ENCODE data around the gene SMIM17.
"Not testable (repeated sequence)": the region's sequence is repeated elsewhere in the genome, so short reads cannot be mapped to it uniquely, and the experiment has no call there.

Gene SMIM17

GRCh38 chr19:56661248-56661647 is 18.3 kb downstream of the SMIM17 start:
- peaks cover 61% of the 10 kb centered on the region for H3K9me3 ChIP-seq (ENCODE audit: control insufficient read depth, low read depth, low read length)
- no peak overlapping the region for H3K9ac ChIP-seq (ENCODE audit: low read length)
- no peaks in the 10 kb centered on the region for H3K27me3 ChIP-seq (ENCODE audit: control insufficient read depth, insufficient read depth, low read length)
- H3K27ac ChIP-seq (ENCODE audit: low read length), result no peak overlapping the region
- no peaks in the 10 kb centered on the region for H3K36me3 ChIP-seq (ENCODE audit: control insufficient read depth, low read depth, low read length)
- H3K4me3 ChIP-seq (ENCODE audit: low read length), result no peak overlapping the region
- H3K4me1 ChIP-seq (ENCODE audit: control insufficient read depth, low read depth, low read length), result no peaks in the 10 kb centered on the region

- Histone ChIP-seq H3K9ac (ENCODE audit: low read length) (no peak overlapping the region), H3K36me3 (ENCODE audit: control insufficient read depth, low read depth, low read length) (no peaks in the 10 kb centered on the region), H3K27ac (ENCODE audit: low read length) (no peak overlapping the region), H3K27me3 (ENCODE audit: control insufficient read depth, insufficient read depth, low read length) (no peaks in the 10 kb centered on the region), H3K4me1 (ENCODE audit: control insufficient read depth, low read depth, low read length) (no peaks in the 10 kb centered on the region), H3K9me3 (ENCODE audit: control insufficient read depth, low read depth, low read length) (peaks cover 64% of the 10 kb centered on the region), H3K4me3 (ENCODE audit: low read length) (no peak overlapping the region)
Measured at GRCh38 chr19:56663931-56664500, 21.1 kb downstream of the SMIM17 start.

GRCh38 chr19:56664511-56664910 is 21.6 kb downstream of the SMIM17 start:
- no peaks in the 10 kb centered on the region for H3K36me3 ChIP-seq (ENCODE audit: control insufficient read depth, low read depth, low read length)
- no peak overlapping the region for H3K27ac ChIP-seq (ENCODE audit: low read length)
- no peaks in the 10 kb centered on the region for H3K4me1 ChIP-seq (ENCODE audit: control insufficient read depth, low read depth, low read length)
- H3K9ac ChIP-seq (ENCODE audit: low read length), result no peak overlapping the region
- H3K9me3 ChIP-seq (ENCODE audit: control insufficient read depth, low read depth, low read length), result peaks cover 59% of the 10 kb centered on the region
- H3K27me3 ChIP-seq (ENCODE audit: control insufficient read depth, insufficient read depth, low read length), result no peaks in the 10 kb centered on the region
- no peak overlapping the region for H3K4me3 ChIP-seq (ENCODE audit: low read length)

- no peaks in the 10 kb centered on the region for H3K27me3 ChIP-seq (ENCODE audit: control insufficient read depth, insufficient read depth, low read length)
- H3K36me3 ChIP-seq (ENCODE audit: control insufficient read depth, low read depth, low read length), result no peaks in the 10 kb centered on the region
- H3K9ac ChIP-seq (ENCODE audit: low read length), result no peak overlapping the region
- peaks cover 51% of the 10 kb centered on the region for H3K9me3 ChIP-seq (ENCODE audit: control insufficient read depth, low read depth, low read length)
- H3K4me1 ChIP-seq (ENCODE audit: control insufficient read depth, low read depth, low read length), result no peaks in the 10 kb centered on the region
- no peak overlapping the region for H3K27ac ChIP-seq (ENCODE audit: low read length)
- H3K4me3 ChIP-seq (ENCODE audit: low read length), result no peak overlapping the region
Measured at GRCh38 chr19:56667311-56667870, 24.4 kb downstream of the SMIM17 start.

GRCh38 chr19:56668676-56669075 is 25.7 kb downstream of the SMIM17 start:
- H3K4me1 ChIP-seq (ENCODE audit: control insufficient read depth, low read depth, low read length), result no peaks in the 10 kb centered on the region
- H3K27me3 ChIP-seq (ENCODE audit: control insufficient read depth, insufficient read depth, low read length), result no peaks in the 10 kb centered on the region
- H3K4me3 ChIP-seq (ENCODE audit: low read length), result no peak overlapping the region
- H3K27ac ChIP-seq (ENCODE audit: low read length), result no peak overlapping the region
- H3K36me3 ChIP-seq (ENCODE audit: control insufficient read depth, low read depth, low read length), result no peaks in the 10 kb centered on the region
- peaks cover 43% of the 10 kb centered on the region for H3K9me3 ChIP-seq (ENCODE audit: control insufficient read depth, low read depth, low read length)
- no peak overlapping the region for H3K9ac ChIP-seq (ENCODE audit: low read length)

- Histone ChIP-seq H3K4me1 (ENCODE audit: control insufficient read depth, low read depth, low read length) (no peaks in the 10 kb centered on the region), H3K9me3 (ENCODE audit: control insufficient read depth, low read depth, low read length) (peaks cover 39% of the 10 kb centered on the region), H3K27ac (ENCODE audit: low read length) (no peak overlapping the region), H3K4me3 (ENCODE audit: low read length) (no peak overlapping the region), H3K36me3 (ENCODE audit: control insufficient read depth, low read depth, low read length) (no peaks in the 10 kb centered on the region), H3K27me3 (ENCODE audit: control insufficient read depth, insufficient read depth, low read length) (no peaks in the 10 kb centered on the region), H3K9ac (ENCODE audit: low read length) (no peak overlapping the region)
Measured at GRCh38 chr19:56670401-56670960, 27.5 kb downstream of the SMIM17 start.

- Histone ChIP-seq H3K9me3 (ENCODE audit: control insufficient read depth, low read depth, low read length) (peaks cover 40% of the 10 kb centered on the region), H3K9ac (ENCODE audit: low read length) (no peak overlapping the region), H3K36me3 (ENCODE audit: control insufficient read depth, low read depth, low read length) (no peaks in the 10 kb centered on the region), H3K27me3 (ENCODE audit: control insufficient read depth, insufficient read depth, low read length) (no peaks in the 10 kb centered on the region), H3K27ac (ENCODE audit: low read length) (no peak overlapping the region), H3K4me1 (ENCODE audit: control insufficient read depth, low read depth, low read length) (no peaks in the 10 kb centered on the region), H3K4me3 (ENCODE audit: low read length) (no peak overlapping the region)
Measured at GRCh38 chr19:56670961-56671612, 28.1 kb downstream of the SMIM17 start.

GRCh38 chr19:56671613-56671994 is 28.6 kb downstream of the SMIM17 start, which contains the start of gene ZNF835:
ZNF835 (minus strand) TSS chr19:56671757; CDS start chr19:56665198, 6,559 bp downstream.
- H3K9me3 ChIP-seq (ENCODE audit: control insufficient read depth, low read depth, low read length), result peaks cover 41% of the 10 kb centered on the region
- no peak within 1 kb of the TSS for H3K9ac ChIP-seq (ENCODE audit: low read length)
- no peaks in the 10 kb centered on the region for H3K27me3 ChIP-seq (ENCODE audit: control insufficient read depth, insufficient read depth, low read length)
- H3K4me3 ChIP-seq (ENCODE audit: low read length), result no peak within 1 kb of the TSS
- H3K27ac ChIP-seq (ENCODE audit: low read length), result no peak within 1 kb of the TSS
- no peaks in the 10 kb centered on the region for H3K4me1 ChIP-seq (ENCODE audit: control insufficient read depth, low read depth, low read length)
- H3K36me3 ChIP-seq (ENCODE audit: control insufficient read depth, low read depth, low read length), result no peaks in the 10 kb centered on the region

GRCh38 chr19:56672610-56673009 is 29.7 kb downstream of the SMIM17 start:
- not testable (repeated sequence) for H3K36me3 ChIP-seq (ENCODE audit: control insufficient read depth, low read depth, low read length); H3K9ac ChIP-seq (ENCODE audit: low read length); H3K4me3 ChIP-seq (ENCODE audit: low read length); H3K27me3 ChIP-seq (ENCODE audit: control insufficient read depth, insufficient read depth, low read length); H3K4me1 ChIP-seq (ENCODE audit: control insufficient read depth, low read depth, low read length); H3K27ac ChIP-seq (ENCODE audit: low read length)
- H3K9me3 ChIP-seq (ENCODE audit: control insufficient read depth, low read depth, low read length), result peaks cover 42% of the 10 kb centered on the region

- no peak overlapping the region for H3K27ac ChIP-seq (ENCODE audit: low read length)
- H3K9ac ChIP-seq (ENCODE audit: low read length), result no peak overlapping the region
- H3K36me3 ChIP-seq (ENCODE audit: control insufficient read depth, low read depth, low read length), result no peaks in the 10 kb centered on the region
- no peaks in the 10 kb centered on the region for H3K4me1 ChIP-seq (ENCODE audit: control insufficient read depth, low read depth, low read length)
- no peaks in the 10 kb centered on the region for H3K27me3 ChIP-seq (ENCODE audit: control insufficient read depth, insufficient read depth, low read length)
- H3K9me3 ChIP-seq (ENCODE audit: control insufficient read depth, low read depth, low read length), result peaks cover 47% of the 10 kb centered on the region
- H3K4me3 ChIP-seq (ENCODE audit: low read length), result no peak overlapping the region
Measured at GRCh38 chr19:56678205-56678604, 35.2 kb downstream of the SMIM17 start.

- Histone ChIP-seq H3K9me3 (ENCODE audit: control insufficient read depth, low read depth, low read length) (peaks cover 44% of the 10 kb centered on the region), H3K9ac (ENCODE audit: low read length) (no peak overlapping the region), H3K36me3 (ENCODE audit: control insufficient read depth, low read depth, low read length) (no peaks in the 10 kb centered on the region), H3K4me1 (ENCODE audit: control insufficient read depth, low read depth, low read length) (no peaks in the 10 kb centered on the region), H3K27me3 (ENCODE audit: control insufficient read depth, insufficient read depth, low read length) (no peaks in the 10 kb centered on the region), H3K27ac (ENCODE audit: low read length) (no peak overlapping the region), H3K4me3 (ENCODE audit: low read length) (no peak overlapping the region)
Measured at GRCh38 chr19:56681702-56682101, 38.7 kb downstream of the SMIM17 start.

Data from iPS-18a (cell line).